ENCODE results near the gene DGCR2. TPM values are rescaled to one million over a fixed set of nuclear protein-coding genes. Genes with fewer than 3 reads are reported as not detected.
"Not testable (repeated sequence)": the region's sequence is repeated elsewhere in the genome, so short reads cannot be mapped to it uniquely, and the experiment has no call there.

Gene DGCR2
- total RNA-seq, 2 donors from 2014 or later: 29.6 to 34.6 TPM

DNA sequence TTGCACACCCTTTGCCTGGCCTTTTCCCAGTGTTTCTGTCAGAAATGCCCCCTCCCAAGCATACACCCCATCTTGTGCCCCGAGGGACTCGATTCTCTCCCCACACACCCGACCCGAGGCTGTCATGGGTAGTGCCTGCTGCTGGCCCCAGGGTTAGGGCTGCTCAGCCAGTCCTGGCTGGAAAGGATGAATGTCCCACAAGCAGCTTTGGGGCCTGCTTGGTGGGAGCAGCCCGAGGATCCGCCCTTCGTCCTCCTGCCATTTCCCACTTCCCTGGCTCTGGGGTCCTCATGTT lies 131.1 kb downstream of the DGCR2 start:
- DNase-seq (ENCODE audit: low spot score) (no peak), ATAC-seq (no peak)
- peaks cover 0 to 13% of the 10 kb centered on the region in 2 donors for H3K27me3 Mint-ChIP-seq
- H3K27ac Mint-ChIP-seq: no peak overlapping the region
- H3K4me3 Mint-ChIP-seq: no peak overlapping the region
- no peaks in the 10 kb centered on the region for H3K4me1 Mint-ChIP-seq (ENCODE audit: low read depth in 2 of 2)
- H3K9me3 Mint-ChIP-seq: no peaks in the 10 kb centered on the region
- no peaks in the 10 kb centered on the region for H3K36me3 Mint-ChIP-seq

GRCh38 chr22:18990355-18991137 lies 131.7 kb downstream of the DGCR2 start:
- Mint-ChIP-seq H3K4me1 (ENCODE audit: low read depth in 2 of 2) (no peaks in the 10 kb centered on the region), H3K4me3 (no peak overlapping the region), H3K27ac (no peak overlapping the region), H3K36me3 (no peaks in the 10 kb centered on the region), H3K27me3 (peaks cover 0 to 13% of the 10 kb centered on the region in 2 donors), H3K9me3 (no peaks in the 10 kb centered on the region)
- no peak for ATAC-seq
- no peak for DNase-seq (ENCODE audit: low spot score)

DNA sequence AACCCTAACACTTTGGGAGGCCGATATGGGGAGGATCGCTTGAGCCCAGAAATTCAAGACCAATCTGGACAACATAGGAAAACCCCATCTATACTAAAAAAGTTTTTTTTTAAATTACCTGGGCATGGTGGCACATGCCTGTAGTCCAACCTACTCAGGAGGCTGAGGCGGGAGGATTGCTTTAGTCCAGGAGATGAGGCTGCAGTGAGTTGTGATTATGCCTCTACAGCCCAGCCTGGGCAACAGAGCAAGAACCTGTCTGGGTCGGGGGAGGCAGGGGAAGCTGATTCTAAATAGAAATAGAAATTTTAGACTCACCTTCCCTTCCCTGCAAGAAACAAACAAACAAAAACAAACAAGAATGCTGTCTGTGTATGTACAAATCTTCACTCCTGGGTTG lies 133.3 kb downstream of the DGCR2 start:
- H3K4me1 Mint-ChIP-seq (ENCODE audit: low read depth in 2 of 2): no peaks in the 10 kb centered on the region
- no peaks in the 10 kb centered on the region for H3K36me3 Mint-ChIP-seq
- no peak overlapping the region for H3K27ac Mint-ChIP-seq
- DNase-seq (ENCODE audit: low spot score) (no peak), ATAC-seq (no peak)
- H3K9me3 Mint-ChIP-seq: no peaks in the 10 kb centered on the region
- H3K27me3 Mint-ChIP-seq: peaks cover 0 to 13% of the 10 kb centered on the region in 2 donors
- no peak overlapping the region for H3K4me3 Mint-ChIP-seq

DNA sequence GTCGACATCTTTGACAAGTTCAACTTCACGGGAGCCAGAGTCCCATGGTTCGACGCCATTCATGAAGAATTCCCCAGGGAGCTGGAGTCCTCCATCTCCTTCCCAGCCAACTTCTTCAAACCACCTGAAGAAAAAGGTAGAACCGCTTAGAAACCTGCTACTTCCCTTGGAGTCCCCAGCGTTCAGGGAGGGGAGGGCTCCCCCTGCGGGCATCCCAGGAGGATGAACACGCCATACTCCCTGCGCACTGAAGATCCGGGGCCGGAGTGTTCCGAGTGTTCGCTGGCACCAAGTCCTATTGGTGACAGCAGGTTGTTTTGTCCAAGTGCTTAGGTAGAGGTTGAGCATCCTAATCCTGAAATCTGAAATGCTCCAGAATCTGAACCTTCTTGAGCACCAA lies 134.4 kb downstream of the DGCR2 start:
- H3K27me3 Mint-ChIP-seq: peaks cover 0 to 8% of the 10 kb centered on the region in 2 donors
- H3K4me3 Mint-ChIP-seq: no peak overlapping the region
- no peak overlapping the region for H3K27ac Mint-ChIP-seq
- no peaks in the 10 kb centered on the region for H3K36me3 Mint-ChIP-seq
- no peak for DNase-seq (ENCODE audit: low spot score)
- ATAC-seq: no peak
- no peaks in the 10 kb centered on the region for H3K4me1 Mint-ChIP-seq (ENCODE audit: low read depth in 2 of 2)
- no peaks in the 10 kb centered on the region for H3K9me3 Mint-ChIP-seq

- H3K27ac Mint-ChIP-seq; H3K36me3 Mint-ChIP-seq; ATAC-seq; DNase-seq (ENCODE audit: low spot score); H3K4me1 Mint-ChIP-seq (ENCODE audit: low read depth in 2 of 2); H3K9me3 Mint-ChIP-seq; H3K27me3 Mint-ChIP-seq; H3K4me3 Mint-ChIP-seq: not testable (repeated sequence)
These were observed 135.1 kb downstream of the DGCR2 start for GRCh38 chr22:18987114-18987513.

Other genes with a start within 250 kb of the DGCR2 start
- gene DGCR6, start 216.1 kb downstream of the DGCR2 start, total RNA-seq: 1 to 10 TPM; 1.1 to 1.9 TPM
- gene PRODH, start 186.1 kb downstream of the DGCR2 start, total RNA-seq: not detected
- gene TSSK2, start 8.9 kb upstream of the DGCR2 start, total RNA-seq: under 1 TPM in 1 of 2 donors, not detected in 1; 0.39 TPM
- gene ESS2, start 22.2 kb upstream of the DGCR2 start, total RNA-seq: 10 to 100 TPM; 30.0 to 38.6 TPM
- gene GSC2, start 27.9 kb upstream of the DGCR2 start, total RNA-seq: not detected
- gene SLC25A1, start 56.3 kb upstream of the DGCR2 start, total RNA-seq: 10 to 100 TPM; 44.5 to 44.7 TPM
- gene CLTCL1, start 169.3 kb upstream of the DGCR2 start, total RNA-seq: 1 to 10 TPM in 1 of 2 donors, under 1 TPM in 1; 0.50 to 1.5 TPM